ENCODE measurements around the gene TNFRSF25.

Gene TNFRSF25

GRCh38 chr1:6419804-6420453 is 46.0 kb downstream of the TNFRSF25 start, which contains the start of gene HES2:
Gene HES2, minus strand, starts transcription at chr1:6419919. Its CDS starts 99 bp downstream, at chr1:6419820.
- H3K36me3 ChIP-seq (ENCODE audit: control insufficient read depth, insufficient read depth, low read length): no peaks in the 10 kb centered on the region
- peak within 1 kb of the TSS; percentile 44 for H3K9ac ChIP-seq (ENCODE audit: low read length)
- H3K79me1 ChIP-seq (ENCODE audit: low read length): no peaks in the 10 kb centered on the region
- H2AK5ac ChIP-seq (ENCODE audit: low read length): no peak within 1 kb of the TSS
- DNase-seq: peak; percentile 34
- WGBS (ENCODE audit: extremely low coverage, insufficient coverage, low lambda C conversion rate): no CpG with 5 or more reads among the region's 62 CpGs
- no peak within 1 kb of the TSS for H2BK5ac ChIP-seq (ENCODE audit: low read length)
- no peak within 1 kb of the TSS for H4K8ac ChIP-seq (ENCODE audit: low read depth, low read length)
- H3K56ac ChIP-seq (ENCODE audit: low read length): peak within 1 kb of the TSS; percentile 64
- no peaks in the 10 kb centered on the region for H3K79me2 ChIP-seq (ENCODE audit: control insufficient read depth, insufficient read depth, low read length)
- no peak within 1 kb of the TSS for H3K27ac ChIP-seq (ENCODE audit: low read depth, low read length)
- peaks cover 54% of the 10 kb centered on the region for H3K27me3 ChIP-seq (ENCODE audit: insufficient read depth, low read length, poor library complexity)
- H3K4me2 ChIP-seq (ENCODE audit: low read length): peak within 1 kb of the TSS; percentile 52
- no peak within 1 kb of the TSS for H3K18ac ChIP-seq (ENCODE audit: low read length)
- H2BK15ac ChIP-seq (replicated peaks; ENCODE audit: low read depth): no peak within 1 kb of the TSS
- no peak within 1 kb of the TSS for H3K4me3 ChIP-seq (ENCODE audit: low read length)
- peak within 1 kb of the TSS; percentile 66 for H3K23ac ChIP-seq (ENCODE audit: low read length)
- no peak within 1 kb of the TSS for H3K4ac ChIP-seq (ENCODE audit: low read depth, low read length)
- H3K4me1 ChIP-seq (ENCODE audit: control insufficient read depth, low read depth, low read length): no peaks in the 10 kb centered on the region
- H4K5ac ChIP-seq (ENCODE audit: low read length): no peak within 1 kb of the TSS
- no peak within 1 kb of the TSS for H2BK120ac ChIP-seq (ENCODE audit: low read depth, low read length)

GRCh38 chr1:6419397-6419803 is 46.6 kb downstream of the TNFRSF25 start:
- H3K4me1 ChIP-seq (ENCODE audit: control insufficient read depth, low read depth, low read length): no peaks in the 10 kb centered on the region
- H3K9ac ChIP-seq (ENCODE audit: low read length): no peak overlapping the region
- no CpG with 5 or more reads among the region's 48 CpGs for WGBS (ENCODE audit: extremely low coverage, insufficient coverage, low lambda C conversion rate)
- H3K27me3 ChIP-seq (ENCODE audit: insufficient read depth, low read length, poor library complexity): peaks cover 50% of the 10 kb centered on the region
- no peaks in the 10 kb centered on the region for H3K79me2 ChIP-seq (ENCODE audit: control insufficient read depth, insufficient read depth, low read length)
- H3K79me1 ChIP-seq (ENCODE audit: low read length): no peaks in the 10 kb centered on the region
- H3K23ac ChIP-seq (ENCODE audit: low read length): no peak overlapping the region
- H4K5ac ChIP-seq (ENCODE audit: low read length): no peak overlapping the region
- H2BK15ac ChIP-seq (replicated peaks; ENCODE audit: low read depth): no peak overlapping the region
- no peak overlapping the region for H3K18ac ChIP-seq (ENCODE audit: low read length)
- no peaks in the 10 kb centered on the region for H3K36me3 ChIP-seq (ENCODE audit: control insufficient read depth, insufficient read depth, low read length)
- no peak overlapping the region for H3K4me3 ChIP-seq (ENCODE audit: low read length)
- H3K4ac ChIP-seq (ENCODE audit: low read depth, low read length): no peak overlapping the region
- no peak overlapping the region for H3K4me2 ChIP-seq (ENCODE audit: low read length)
- peak; percentile 43 for DNase-seq
- no peak overlapping the region for H3K56ac ChIP-seq (ENCODE audit: low read length)
- H2BK120ac ChIP-seq (ENCODE audit: low read depth, low read length): no peak overlapping the region
- H2AK5ac ChIP-seq (ENCODE audit: low read length): no peak overlapping the region
- no peak overlapping the region for H3K27ac ChIP-seq (ENCODE audit: low read depth, low read length)
- no peak overlapping the region for H2BK5ac ChIP-seq (ENCODE audit: low read length)
- H4K8ac ChIP-seq (ENCODE audit: low read depth, low read length): no peak overlapping the region

GRCh38 chr1:6418668-6419396 is 47.1 kb downstream of the TNFRSF25 start:
- no peak overlapping the region for H3K9ac ChIP-seq (ENCODE audit: low read length)
- H2BK5ac ChIP-seq (ENCODE audit: low read length): no peak overlapping the region
- H3K18ac ChIP-seq (ENCODE audit: low read length): no peak overlapping the region
- H2BK120ac ChIP-seq (ENCODE audit: low read depth, low read length): no peak overlapping the region
- no peak overlapping the region for H4K5ac ChIP-seq (ENCODE audit: low read length)
- H3K56ac ChIP-seq (ENCODE audit: low read length): no peak overlapping the region
- H2BK15ac ChIP-seq (replicated peaks; ENCODE audit: low read depth): no peak overlapping the region
- no peaks in the 10 kb centered on the region for H3K4me1 ChIP-seq (ENCODE audit: control insufficient read depth, low read depth, low read length)
- no peaks in the 10 kb centered on the region for H3K79me2 ChIP-seq (ENCODE audit: control insufficient read depth, insufficient read depth, low read length)
- DNase-seq: peak; percentile 30
- no peak overlapping the region for H4K8ac ChIP-seq (ENCODE audit: low read depth, low read length)
- H3K27me3 ChIP-seq (ENCODE audit: insufficient read depth, low read length, poor library complexity): peaks cover 45% of the 10 kb centered on the region
- no peak overlapping the region for H3K4ac ChIP-seq (ENCODE audit: low read depth, low read length)
- H3K36me3 ChIP-seq (ENCODE audit: control insufficient read depth, insufficient read depth, low read length): no peaks in the 10 kb centered on the region
- no CpG with 5 or more reads among the region's 69 CpGs for WGBS (ENCODE audit: extremely low coverage, insufficient coverage, low lambda C conversion rate)
- no peak overlapping the region for H3K23ac ChIP-seq (ENCODE audit: low read length)
- H3K4me3 ChIP-seq (ENCODE audit: low read length): no peak overlapping the region
- no peak overlapping the region for H3K27ac ChIP-seq (ENCODE audit: low read depth, low read length)
- H2AK5ac ChIP-seq (ENCODE audit: low read length): no peak overlapping the region
- H3K79me1 ChIP-seq (ENCODE audit: low read length): no peaks in the 10 kb centered on the region
- no peak overlapping the region for H3K4me2 ChIP-seq (ENCODE audit: low read length)

- Histone ChIP-seq H3K79me2 (ENCODE audit: control insufficient read depth, insufficient read depth, low read length) (no peaks in the 10 kb centered on the region), H3K27me3 (ENCODE audit: insufficient read depth, low read length, poor library complexity) (peaks cover 43% of the 10 kb centered on the region), H3K4me1 (ENCODE audit: control insufficient read depth, low read depth, low read length) (no peaks in the 10 kb centered on the region), H3K56ac (ENCODE audit: low read length) (no peak overlapping the region), H3K4me2 (ENCODE audit: low read length) (no peak overlapping the region), H3K9ac (ENCODE audit: low read length) (no peak overlapping the region), H2BK5ac (ENCODE audit: low read length) (no peak overlapping the region), H3K4ac (ENCODE audit: low read depth, low read length) (no peak overlapping the region), H3K23ac (ENCODE audit: low read length) (no peak overlapping the region), H2AK5ac (ENCODE audit: low read length) (no peak overlapping the region), H2BK15ac (replicated peaks; ENCODE audit: low read depth) (no peak overlapping the region), H3K27ac (ENCODE audit: low read depth, low read length) (no peak overlapping the region), H4K8ac (ENCODE audit: low read depth, low read length) (no peak overlapping the region), H3K36me3 (ENCODE audit: control insufficient read depth, insufficient read depth, low read length) (no peaks in the 10 kb centered on the region), H4K5ac (ENCODE audit: low read length) (no peak overlapping the region), H3K18ac (ENCODE audit: low read length) (no peak overlapping the region), H3K79me1 (ENCODE audit: low read length) (no peaks in the 10 kb centered on the region), H2BK120ac (ENCODE audit: low read depth, low read length) (no peak overlapping the region), H3K4me3 (ENCODE audit: low read length) (no peak overlapping the region)
- DNase-seq: no peak
- no CpG with 5 or more reads among the region's 8 CpGs for WGBS (ENCODE audit: extremely low coverage, insufficient coverage, low lambda C conversion rate)
These were observed 47.9 kb downstream of the TNFRSF25 start for GRCh38 chr1:6417961-6418667.

- DNase-seq: no peak
- H3K9ac ChIP-seq (ENCODE audit: low read length): no peak overlapping the region
- no peak overlapping the region for H3K4me2 ChIP-seq (ENCODE audit: low read length)
- WGBS (ENCODE audit: extremely low coverage, insufficient coverage, low lambda C conversion rate): no CpG with 5 or more reads among the region's 5 CpGs
- no peak overlapping the region for H2AK5ac ChIP-seq (ENCODE audit: low read length)
- H4K8ac ChIP-seq (ENCODE audit: low read depth, low read length): no peak overlapping the region
- no peak overlapping the region for H3K56ac ChIP-seq (ENCODE audit: low read length)
- no peak overlapping the region for H3K23ac ChIP-seq (ENCODE audit: low read length)
- H3K27me3 ChIP-seq (ENCODE audit: insufficient read depth, low read length, poor library complexity): peaks cover 40% of the 10 kb centered on the region
- no peak overlapping the region for H4K5ac ChIP-seq (ENCODE audit: low read length)
- H2BK5ac ChIP-seq (ENCODE audit: low read length): no peak overlapping the region
- H3K79me2 ChIP-seq (ENCODE audit: control insufficient read depth, insufficient read depth, low read length): no peaks in the 10 kb centered on the region
- no peaks in the 10 kb centered on the region for H3K79me1 ChIP-seq (ENCODE audit: low read length)
- H2BK15ac ChIP-seq (replicated peaks; ENCODE audit: low read depth): no peak overlapping the region
- H3K4me1 ChIP-seq (ENCODE audit: control insufficient read depth, low read depth, low read length): no peaks in the 10 kb centered on the region
- H3K4ac ChIP-seq (ENCODE audit: low read depth, low read length): no peak overlapping the region
- no peak overlapping the region for H2BK120ac ChIP-seq (ENCODE audit: low read depth, low read length)
- H3K18ac ChIP-seq (ENCODE audit: low read length): no peak overlapping the region
- no peak overlapping the region for H3K4me3 ChIP-seq (ENCODE audit: low read length)
- no peaks in the 10 kb centered on the region for H3K36me3 ChIP-seq (ENCODE audit: control insufficient read depth, insufficient read depth, low read length)
- no peak overlapping the region for H3K27ac ChIP-seq (ENCODE audit: low read depth, low read length)
These were observed 49.1 kb downstream of the TNFRSF25 start for GRCh38 chr1:6416906-6417305.

All from mesendoderm (in vitro differentiated cells).